ENCODE measurements around the gene DUOXA1.
"Not testable (repeated sequence)": the region's sequence is repeated elsewhere in the genome, so short reads cannot be mapped to it uniquely, and the experiment has no call there.

DUOXA1 gene

GRCh38 chr15:45112591-45113379 lies 16.9 kb downstream of the DUOXA1 start:
- no peak for DNase-seq (ENCODE audit: low spot score)

DNA sequence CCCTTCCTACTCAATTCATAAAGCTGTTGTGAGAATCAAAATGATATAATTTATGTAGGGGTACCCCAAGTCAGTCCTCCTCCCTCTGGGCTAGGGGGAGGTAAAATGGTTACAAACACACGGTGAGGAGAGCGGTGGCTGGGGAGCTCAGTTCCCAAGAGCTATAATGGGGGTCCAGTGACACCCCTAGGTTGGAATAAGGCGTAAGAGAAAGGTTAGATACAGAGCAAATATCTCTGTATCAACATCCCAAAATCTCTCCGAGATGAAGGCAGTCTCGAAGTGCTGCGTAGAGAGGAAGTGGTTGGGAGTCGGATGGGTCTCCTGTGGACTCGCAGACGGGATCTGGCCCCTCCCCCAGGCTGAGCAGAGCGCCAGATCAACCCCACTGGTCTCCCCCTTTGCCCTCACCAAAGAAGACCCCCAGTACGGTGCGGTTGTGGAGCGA lies 17.5 kb downstream of the DUOXA1 start:
- DNase-seq (ENCODE audit: low spot score): no peak

DNA sequence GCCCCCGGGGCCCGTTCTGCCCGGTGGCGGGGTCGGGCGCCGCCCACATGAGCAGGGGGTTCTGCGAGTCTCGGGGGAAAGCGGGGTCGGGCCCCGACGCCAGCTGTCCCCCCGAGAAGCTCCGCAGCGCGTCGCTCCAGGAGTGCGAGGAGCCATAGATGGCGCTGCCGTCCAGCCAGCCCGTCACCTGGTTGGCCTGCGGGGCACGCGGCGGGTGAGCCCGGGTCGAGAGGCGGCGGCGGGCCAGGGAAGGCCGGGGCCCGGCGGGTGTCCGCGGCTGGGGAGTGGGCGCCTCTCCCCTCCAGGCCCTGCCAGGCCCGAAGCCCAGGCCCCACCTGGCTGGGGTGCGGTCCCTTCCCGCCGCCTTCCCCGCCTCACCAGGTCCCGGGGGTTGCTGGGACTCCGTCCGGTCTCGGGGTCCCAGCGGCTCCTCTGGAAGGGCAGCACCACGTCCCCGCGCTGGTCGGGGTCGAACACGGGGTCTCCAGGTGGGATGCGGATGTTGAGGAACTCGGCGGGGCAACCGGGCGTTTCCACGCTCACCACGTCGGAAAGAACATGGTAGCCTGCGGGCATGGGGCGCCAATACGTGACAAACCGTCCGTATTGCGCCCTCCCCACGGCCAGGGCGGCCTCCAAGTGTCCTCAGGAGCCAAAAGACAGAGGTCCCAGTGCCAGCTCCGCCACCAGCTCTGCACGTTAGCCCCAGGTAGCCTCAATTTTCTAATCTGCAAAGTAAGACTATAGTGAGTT lies 18.1 kb downstream of the DUOXA1 start:
- no peak for DNase-seq (ENCODE audit: low spot score)

- DNase-seq (ENCODE audit: low spot score): no peak
Measured at GRCh38 chr15:45110256-45110820, 19.3 kb downstream of the DUOXA1 start.

GRCh38 chr15:45107941-45108630 lies 21.6 kb downstream of the DUOXA1 start:
- no peak for DNase-seq (ENCODE audit: low spot score)

DNA sequence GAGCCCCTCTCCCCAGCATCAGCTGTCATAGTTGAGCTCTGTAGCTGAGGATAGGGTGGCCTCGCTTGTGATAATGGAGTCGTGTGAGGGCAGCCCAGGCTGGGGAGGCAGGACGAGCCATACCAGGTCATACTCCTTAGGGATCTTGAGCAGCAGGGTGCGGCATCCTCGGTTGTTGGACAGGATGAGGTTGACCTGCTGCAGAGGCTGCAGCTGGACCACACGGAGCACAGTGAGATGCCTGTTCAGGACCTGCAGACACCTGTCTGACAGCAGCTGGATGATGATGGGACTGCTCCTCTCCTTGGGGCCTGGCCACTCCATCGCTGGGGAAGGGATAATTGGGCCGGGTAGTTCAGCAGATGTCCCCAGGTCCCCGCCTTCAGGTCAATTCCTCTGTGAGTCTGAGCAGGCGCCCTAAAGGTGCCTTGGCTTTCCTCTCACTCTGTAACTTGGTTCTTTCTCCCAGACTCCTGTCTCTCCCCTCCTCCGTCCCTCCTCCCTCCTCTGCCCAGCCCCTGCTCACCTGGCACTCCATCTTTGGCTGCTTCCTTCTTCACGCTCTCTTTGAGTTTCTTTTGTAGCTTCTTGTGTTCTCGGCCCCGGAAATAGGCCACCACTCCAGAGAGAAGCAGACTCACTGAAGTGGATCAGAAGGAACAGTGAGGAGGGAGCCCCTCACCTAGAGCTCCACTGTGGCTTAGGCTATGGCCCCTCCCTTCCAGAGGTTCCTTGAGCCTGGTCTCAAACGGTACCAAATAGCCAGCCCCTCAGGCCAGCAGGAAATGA lies 23.5 kb downstream of the DUOXA1 start:
- DNase-seq (ENCODE audit: low spot score): no peak

DNA sequence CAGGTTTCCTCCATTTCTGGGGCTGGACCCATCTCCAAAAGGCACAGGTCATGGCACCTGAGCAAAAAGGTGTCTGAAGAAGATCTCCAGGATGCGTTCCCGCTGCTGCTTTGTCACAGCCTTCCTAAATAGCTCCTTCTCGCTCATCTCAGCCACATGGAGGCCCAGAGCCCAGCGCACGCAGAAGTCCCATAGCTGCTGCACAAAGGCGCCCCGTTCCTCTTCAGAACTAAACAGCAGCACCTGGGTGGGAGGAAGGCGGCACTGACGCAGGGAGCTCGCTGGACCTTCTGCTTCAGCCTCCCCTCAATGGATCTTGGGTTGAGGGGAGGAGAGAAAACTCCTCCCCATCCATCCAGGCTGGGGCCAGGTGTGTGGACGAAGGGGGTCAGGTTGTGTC lies 24.1 kb downstream of the DUOXA1 start:
- no peak for DNase-seq (ENCODE audit: low spot score)

DNA sequence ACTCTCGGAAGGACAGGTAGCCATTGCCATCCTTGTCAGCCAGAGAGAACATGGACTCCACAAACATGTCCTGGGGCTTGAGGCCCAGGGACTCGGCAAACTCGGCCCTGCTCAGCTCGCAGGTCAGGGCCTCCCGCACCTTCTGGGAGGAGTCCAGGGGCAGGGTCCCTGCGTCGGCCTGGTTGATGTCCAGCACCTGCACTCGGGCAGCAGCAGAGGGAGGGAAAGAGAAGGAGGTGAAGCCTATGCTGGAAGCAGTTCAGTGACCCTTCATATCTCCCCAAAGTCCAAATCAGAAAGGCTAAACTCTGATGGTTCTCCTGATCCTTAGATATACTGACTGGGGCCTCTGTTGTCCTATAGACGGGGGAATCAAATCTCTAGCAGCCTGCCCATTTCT lies 25.5 kb downstream of the DUOXA1 start:
- DNase-seq (ENCODE audit: low spot score): not testable (repeated sequence)

GRCh38 chr15:45102226-45102625 lies 27.5 kb downstream of the DUOXA1 start:
- no peak for DNase-seq (ENCODE audit: low spot score)

DNA sequence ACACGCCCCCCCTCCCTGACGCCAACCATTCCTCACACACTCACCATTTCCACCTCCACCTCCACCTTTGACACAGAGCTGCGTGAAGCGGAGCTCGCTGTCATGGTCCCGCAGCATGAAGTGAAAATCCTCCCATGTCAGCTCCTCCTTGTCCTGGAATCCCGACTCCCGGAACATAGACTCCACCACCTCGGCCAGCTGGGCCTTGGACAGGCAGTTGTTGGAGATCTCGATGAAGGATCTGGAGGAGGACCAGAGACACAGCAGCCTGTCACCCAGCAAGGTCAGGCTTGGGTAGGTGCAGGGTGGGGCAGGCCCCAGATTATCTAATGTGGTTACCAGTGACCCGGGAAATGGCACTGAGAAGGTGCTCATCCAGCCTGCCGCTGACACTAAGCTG lies 27.9 kb downstream of the DUOXA1 start:
- no peak for DNase-seq (ENCODE audit: low spot score)

- no peak for DNase-seq (ENCODE audit: low spot score)
Measured at GRCh38 chr15:45100884-45101625, 28.6 kb downstream of the DUOXA1 start.

GRCh38 chr15:45099549-45100165 lies 30.0 kb downstream of the DUOXA1 start:
- DNase-seq (ENCODE audit: low spot score): no peak

DNA sequence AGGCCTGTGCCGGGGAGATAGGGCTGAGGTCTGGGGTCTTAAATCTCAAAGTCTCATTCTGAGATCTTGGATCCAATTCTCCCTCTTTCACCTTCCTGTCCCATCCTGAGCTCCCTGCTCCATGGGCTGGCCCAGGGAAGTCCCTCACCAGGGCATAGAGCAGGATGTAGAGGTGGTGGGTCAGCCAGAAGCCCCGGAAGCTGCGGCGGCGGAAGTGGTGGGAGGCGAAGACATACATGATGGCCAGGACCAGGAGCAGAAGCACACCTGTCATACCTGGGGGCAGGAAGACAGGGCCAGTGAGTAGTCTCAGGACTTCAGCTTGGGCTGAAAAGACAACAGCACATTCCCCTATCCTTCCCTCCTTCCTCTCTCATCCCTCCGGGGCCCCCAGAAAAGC lies 32.2 kb downstream of the DUOXA1 start:
- DNase-seq (ENCODE audit: low spot score): no peak

DNA sequence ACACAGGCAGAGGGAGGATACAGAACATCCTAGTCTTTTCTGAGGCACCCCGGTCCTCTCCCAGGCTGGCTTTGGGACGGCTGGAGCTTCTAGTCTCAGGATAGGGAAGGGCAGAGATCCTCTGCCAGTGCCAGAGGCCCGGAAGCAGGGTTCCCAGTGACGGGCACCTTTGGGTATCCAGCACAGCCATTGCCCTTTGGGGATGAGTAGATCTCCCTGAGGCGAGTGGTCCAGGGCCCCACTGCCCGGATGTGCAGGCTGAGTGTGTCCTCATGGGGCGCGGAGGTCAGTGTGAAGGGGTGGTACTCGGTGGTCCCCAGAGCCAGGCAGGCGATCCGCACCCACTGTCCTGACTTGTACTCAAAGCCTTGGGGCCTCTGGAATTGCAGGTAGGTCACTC lies 34.0 kb downstream of the DUOXA1 start:
- DNase-seq (ENCODE audit: low spot score): no peak

- DNase-seq (ENCODE audit: low spot score): no peak
Measured at GRCh38 chr15:45094358-45094730, 35.3 kb downstream of the DUOXA1 start.

DNA sequence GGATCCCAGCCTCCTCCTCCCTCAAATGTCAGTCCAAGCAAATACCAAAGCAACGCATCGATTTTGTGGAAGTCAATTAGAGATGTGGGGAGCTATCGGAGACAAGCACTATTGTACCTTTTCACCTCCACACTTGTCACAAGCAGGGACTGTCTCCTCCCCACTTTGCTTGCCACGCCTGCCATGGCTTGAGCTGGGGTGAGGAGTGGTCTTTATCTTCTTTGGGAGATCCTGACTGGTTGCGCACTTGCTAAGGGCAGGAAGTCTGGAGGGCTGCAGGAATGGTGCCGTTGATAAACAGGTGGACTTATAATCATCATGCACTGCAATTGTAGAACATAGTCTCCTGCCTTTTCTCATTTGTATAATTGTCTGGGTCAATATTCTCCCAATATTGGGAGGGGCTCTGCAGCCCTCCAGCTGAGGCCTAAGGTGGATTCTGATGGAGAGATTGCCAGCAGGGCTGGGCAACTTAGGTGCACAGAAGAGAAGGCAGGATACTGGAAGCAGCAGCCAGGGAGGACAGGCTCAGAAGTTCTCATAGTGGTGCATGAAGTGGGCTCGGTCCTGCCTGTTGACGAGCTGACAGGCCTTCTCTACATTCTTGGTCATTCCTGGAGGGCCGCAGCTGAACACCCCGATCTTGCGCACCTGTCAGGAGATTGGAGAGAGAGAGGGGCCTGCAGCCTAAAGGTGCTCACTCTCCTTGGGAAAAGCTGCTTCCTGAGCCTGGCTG lies 35.9 kb downstream of the DUOXA1 start:
- DNase-seq (ENCODE audit: low spot score): no peak

DNA sequence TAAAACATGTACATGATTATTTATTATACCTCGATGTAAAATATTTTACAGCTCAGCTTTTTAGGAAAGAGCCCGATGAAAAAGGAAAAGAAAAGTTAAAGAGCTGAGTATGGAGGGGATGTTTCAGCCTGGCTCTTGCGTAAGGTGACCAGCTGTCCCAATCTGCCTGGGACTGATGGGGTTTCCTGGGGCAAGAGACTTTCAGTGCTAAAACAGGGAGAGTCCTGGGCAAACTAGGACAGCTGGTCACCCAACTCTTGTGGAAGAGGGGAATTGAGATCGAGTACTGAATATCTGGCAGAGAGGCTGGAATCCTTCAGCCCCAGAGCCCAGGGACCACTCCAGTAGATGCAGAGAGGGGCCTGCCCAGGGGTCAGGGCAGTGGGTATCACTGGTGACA lies 36.7 kb downstream of the DUOXA1 start:
- DNase-seq (ENCODE audit: low spot score): no peak

GRCh38 chr15:45091576-45091975 lies 38.1 kb downstream of the DUOXA1 start:
- DNase-seq (ENCODE audit: low spot score): no peak

- DNase-seq (ENCODE audit: low spot score): no peak
Measured at GRCh38 chr15:45091161-45091560, 38.5 kb downstream of the DUOXA1 start.
